NCI-H1694 treated with DMSO at 0.1 percent for 48 hours (cell line): ENCODE data around the gene CLEC2A.

Source experiments
- DNase-seq: peaks from one replicate; lab custom pipeline; 2025; lab: John Stamatoyannopoulos, UW

The CLEC2A gene

DNA sequence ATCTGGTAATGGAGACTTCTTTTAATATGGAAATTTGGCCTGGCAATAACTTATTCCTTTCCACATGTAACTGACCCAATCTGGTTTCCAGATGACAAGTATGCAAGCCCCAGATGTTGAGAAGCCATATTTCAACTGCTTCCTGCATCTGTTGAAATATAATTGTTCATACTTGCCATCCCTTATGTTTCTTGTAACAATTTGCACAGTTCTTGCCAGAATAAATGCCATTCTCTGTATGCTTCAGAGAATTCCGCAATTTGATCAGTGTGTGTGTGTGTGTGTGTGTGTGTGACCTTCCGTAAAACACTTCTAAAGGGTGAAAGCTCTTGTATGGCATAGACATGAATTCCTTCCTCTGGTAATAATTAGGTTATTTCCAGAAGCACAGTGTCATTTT lies 1.8 kb upstream of the CLEC2A start:
- DNase-seq, result no peak

DNA sequence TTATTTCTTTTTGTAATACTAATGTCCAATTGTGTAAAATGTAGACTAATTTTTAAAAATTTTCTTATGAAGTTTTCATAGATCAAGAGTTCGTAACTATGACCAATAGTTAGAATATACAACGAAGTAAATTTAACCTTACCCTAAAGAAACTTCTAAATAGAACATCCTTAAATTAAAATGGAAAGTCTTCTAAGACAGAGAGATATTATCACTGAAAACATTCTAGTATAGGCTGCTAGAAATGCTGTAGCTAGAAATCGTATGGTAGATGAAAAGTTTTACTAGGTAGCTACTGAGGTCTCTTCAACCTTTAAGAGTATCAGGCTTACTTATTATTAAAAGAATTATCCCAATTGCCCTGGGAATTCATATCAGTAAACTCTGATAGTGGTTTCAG lies 925 bp downstream of the CLEC2A start:
- no peak for DNase-seq

DNA sequence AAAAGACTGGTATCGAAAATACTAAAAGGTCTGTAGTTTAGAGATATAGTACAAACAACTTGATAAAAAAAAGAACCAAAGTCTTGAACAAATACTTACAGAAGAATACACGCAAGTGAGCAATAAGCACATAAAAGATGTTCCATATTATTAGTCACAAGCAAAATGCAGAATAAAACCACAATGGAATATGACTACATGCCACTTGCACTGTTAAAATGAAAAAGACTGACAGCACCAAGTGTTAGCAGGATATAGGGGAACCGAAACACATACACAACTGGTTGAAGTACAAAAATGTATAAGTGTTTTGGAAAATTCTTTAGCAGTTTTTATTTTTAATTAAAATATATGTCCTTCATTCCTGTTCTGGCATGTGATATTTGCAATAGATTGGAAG lies 3.6 kb downstream of the CLEC2A start:
- DNase-seq, result no peak

DNA sequence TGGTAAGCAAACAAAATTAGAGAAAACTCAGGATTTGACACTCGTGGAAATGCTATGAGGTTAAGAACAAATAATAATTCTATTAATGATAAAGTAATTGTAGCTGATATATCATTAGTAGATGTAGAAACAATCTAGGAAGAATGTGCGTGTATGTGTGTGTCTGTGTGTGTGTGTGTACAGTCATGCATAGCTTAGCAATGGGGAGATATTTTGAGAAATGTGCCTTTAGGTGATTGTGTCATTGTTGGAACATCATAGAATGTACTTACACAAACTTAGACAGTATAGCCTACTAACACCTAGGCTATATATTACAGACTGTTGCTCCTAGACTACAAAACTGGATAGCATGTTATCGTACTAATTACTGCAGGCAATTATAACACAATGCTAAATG lies 5.3 kb downstream of the CLEC2A start:
- no peak for DNase-seq

DNA sequence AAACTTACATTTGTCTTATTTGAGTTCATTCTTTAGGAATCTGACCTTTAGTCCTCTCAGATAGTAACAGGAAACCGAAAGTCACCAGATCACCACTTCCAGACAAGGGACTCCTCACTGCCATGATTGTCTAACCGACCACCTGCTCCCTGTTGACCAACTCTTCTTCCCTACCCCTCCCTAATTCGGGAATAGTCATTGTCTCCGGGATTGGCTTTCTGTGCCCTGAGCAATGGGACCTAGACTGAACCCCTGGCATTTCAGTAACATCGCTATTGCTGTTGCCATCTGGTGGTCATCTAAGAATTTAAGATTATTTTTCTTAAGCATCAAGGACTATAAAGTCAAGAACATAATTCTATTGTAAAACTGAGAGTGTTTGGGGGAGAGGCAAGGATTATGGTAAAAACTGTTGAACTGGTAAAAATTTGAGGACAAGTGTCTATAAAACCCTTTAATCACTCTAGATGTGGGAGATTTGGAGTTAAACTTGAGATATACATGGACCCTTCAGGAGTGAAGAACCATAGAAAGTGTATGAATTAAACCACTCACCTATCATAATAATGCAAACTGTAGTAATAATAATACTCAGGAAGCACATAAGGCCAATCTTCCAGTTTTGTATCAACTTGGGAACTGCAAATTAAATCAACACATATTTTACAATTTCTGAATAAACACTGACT lies 6.3 kb downstream of the CLEC2A start:
- DNase-seq, result no peak

DNA sequence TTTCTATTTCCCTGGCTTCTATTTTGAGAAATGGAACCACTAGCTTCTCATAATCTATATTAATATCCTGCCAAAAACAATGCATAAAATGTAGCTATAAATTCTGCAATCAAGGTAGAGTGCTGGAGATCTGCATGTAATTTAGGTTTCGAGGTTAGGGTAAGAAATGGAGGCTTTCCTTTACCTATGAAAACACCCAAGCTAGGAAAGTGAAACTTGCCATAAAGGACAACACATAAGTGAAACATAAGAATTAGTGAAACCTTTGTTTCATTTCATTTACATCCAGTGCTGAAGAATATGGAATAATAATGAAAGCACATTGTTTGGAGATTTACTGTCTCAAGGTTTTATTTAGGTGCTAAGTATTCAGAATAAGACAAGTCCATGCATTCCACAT lies 9.7 kb downstream of the CLEC2A start:
- no peak for DNase-seq

DNA sequence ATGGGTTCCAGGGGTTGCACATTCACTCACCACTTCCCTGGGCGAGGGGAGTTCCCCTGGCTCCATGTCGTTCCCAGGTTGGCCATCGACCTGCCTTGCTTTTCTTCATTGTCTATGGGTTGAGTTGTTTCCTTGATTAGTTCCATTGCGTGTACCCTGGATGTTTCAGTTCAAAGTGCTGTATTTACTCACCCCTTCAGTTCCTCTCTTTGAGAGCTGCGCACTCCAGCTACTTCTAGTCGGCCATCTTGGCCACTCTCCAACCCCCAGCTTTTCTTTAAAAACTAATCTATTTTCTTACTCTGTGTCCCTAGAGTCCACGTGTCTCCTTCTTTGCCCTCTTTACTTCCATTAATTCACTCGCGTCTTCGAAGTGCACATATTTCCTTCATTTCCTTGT lies 11.7 kb downstream of the CLEC2A start:
- DNase-seq, result no peak

DNA sequence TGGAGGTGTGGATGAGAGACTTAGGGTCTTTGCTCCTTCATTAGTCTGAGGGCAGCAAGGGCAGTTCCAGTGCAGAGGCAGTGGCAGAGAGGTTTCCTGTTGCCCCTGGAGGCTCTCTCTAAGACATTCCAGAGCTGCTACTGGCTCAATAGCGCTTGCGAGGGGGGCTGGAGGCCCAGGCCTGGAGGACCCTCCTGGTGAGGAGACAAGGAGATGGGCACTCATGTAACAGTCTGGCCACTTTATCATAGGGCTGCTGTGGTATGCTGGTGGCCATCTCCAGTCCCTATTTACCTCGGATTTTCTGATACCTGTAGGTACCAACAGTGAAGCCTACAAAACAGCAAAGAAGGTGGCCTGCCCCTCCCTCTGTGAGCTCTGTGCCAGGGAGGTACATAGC lies 12.7 kb downstream of the CLEC2A start:
- DNase-seq, result no peak

DNA sequence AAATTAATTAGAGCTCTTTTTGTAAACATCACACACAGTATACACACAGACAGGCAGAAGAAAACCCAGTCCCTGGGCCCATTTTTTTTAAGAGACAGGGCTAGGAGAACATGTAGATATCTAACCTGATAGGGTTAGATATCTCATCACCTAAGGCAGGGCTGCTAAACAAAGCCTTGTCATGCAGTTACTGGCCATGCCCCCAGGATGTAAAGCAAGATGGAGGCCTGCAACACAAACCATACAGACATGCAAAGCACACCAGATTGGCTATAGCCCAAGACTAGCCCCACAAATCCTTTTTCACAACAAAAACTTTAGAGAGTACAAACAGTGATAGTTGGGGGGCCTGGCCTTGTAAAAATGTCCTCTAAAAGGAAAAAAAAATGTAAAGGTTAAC lies 20.5 kb downstream of the CLEC2A start:
- DNase-seq, result no peak

DNA sequence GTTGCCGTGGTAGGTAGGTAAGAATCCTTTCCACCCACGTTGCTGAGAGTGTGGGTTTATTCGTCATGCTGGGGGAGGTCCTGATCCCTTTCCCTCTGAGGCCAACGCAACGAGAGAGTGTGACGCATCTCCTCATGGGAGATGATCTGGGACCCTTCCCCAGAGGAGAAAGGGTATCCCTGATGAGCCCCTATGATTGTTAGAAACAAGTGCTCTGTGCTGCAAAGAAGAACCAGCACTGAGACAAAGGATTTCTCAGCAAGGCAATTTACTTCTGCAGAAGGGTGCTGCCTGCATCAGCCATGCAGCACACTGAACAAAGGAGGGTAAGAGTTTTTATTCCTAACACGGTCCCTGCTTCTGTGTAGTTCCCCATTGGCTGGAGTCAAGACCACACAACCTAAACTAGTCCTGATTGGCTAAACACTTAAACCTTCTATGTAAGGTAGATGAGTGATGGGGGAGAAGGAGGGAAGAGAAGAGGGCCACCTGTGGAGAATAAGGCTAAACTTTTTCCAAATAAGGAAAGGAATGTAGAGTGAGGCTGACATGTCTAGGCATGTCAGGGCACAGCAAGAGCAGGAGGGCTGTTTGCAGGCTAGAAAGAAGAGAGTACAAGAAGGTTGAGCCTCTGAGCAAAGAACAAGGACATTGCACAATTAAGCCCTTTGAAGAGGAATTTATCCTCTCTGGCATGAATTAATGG lies 21.3 kb downstream of the CLEC2A start:
- DNase-seq, result no peak

DNA sequence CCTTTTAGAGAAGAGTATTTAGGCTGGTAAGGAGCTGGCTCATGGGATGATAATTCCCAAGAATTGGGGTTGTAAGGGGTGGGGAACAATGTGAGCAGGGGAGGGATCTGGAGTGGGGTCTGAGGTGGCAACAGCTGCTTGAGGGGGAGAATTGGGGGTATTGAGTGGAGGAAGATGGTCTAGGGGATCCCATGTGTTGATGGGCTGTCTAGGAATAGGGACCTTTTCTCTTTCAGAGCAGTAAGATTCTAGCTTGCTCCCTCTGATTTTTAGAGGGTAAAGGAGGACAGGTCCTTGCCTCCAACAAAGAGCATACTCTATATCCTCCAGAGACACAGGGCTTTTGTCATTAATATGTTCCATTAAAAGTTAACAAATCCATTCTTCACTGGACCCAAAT lies 22.4 kb downstream of the CLEC2A start:
- DNase-seq, result no peak

DNA sequence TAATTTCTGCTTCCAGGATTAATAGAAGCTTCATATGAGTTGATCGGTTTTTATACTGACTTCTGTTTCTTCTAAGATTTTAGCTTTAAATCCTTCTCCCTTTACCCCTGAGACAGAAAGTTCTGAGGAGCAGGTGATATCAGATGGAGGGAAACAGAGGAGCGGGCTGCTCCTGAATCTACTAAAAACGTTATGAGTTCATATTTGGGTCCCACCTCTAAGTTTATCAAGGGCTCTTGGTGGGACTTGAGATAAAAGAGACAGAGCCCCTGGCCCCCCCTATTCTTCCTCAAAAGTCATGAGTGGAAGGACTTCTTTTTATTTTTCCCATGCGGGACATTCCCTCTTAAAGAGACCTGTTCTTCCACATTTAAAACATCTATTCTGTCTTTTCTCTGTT lies 23.8 kb downstream of the CLEC2A start:
- DNase-seq, result no peak

DNA sequence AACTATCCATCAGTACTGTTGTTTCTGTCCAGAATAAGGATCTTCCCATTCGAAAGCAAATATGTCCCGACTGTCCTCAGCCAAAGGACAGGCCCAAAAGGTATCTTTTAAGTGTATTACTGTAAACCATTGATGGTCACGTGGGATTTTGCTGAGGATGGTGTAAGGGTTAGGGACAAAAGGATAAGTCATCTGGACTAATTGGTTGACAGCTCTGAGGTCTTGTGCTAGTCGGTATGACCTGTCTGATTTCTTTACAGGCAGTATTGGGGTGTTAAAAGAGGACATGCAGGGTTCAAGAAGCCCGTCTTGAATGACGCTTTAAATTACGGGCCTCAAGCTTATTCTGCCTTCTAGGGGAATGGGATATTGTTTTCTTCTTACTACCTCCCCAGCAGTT lies 24.4 kb downstream of the CLEC2A start:
- no peak for DNase-seq

DNA sequence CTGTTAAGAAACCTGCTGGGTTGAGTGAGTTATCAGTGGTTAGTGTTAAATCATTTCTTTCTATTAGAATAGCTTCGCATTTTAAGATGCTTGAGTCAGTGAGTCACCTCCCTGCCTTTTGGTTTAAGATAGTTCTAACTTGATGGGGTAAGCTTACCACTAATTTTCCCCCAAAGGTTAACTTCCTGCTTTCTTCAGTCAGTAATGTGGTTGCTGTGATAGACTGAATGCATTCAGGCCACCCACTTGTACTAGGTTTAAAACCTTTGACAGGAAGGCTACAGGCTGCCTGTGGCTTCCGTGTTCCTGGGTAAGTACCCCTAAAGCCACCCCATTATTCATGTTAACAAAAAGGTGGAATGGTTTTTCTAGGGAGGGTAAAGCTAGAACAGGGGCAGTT lies 25.3 kb downstream of the CLEC2A start:
- no peak for DNase-seq

DNA sequence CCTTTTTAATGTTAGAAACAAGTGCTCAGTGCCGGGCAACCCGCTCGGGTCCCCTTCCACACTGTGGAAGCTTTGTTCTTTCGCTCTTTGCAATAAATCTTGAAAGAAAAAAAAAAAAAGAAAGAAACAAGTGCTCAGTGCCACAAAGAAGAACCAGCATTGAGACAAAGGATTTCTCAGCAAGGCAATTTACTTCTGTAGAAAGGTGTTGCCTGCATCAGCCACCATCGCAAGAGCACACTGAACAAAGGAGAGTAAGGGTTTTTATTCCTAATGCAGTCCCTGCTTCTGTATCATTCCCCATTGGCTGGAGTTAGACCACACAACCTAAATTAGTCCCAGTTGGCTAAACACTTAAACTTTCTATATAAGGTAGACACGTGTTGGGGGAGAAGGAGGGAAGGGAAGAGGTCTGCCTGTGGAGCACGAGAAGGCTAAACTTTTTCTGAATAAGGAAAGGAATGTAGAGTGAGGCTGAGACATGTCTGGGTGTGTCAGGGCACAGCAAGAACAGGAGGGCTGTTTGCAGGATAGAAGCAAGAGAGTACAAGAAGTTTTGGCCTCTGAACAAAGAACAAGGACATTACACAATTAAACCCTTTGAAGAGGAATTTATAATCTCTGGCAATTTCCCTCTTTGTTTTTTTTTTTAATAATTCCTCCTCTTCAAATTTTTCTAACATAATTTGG lies 29.5 kb downstream of the CLEC2A start:
- no peak for DNase-seq

DNA sequence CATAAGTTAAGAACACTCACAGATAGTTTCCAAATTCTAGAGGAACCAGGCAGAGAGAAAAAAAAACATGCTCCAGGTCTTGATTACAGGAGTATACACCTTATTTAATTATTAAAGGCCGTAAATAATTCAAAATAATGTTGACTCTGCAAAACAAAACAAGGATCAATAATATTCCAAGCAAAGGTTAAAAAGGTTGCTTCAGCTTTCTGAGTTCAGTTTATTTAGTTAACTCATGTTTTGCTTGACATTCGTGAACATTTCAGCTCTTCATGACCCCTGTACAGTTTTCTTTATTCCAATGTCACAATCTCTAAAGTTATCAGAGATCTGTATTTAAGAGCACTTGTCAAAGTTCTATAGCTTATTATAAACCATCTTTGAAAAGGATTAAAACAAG lies 31.2 kb downstream of the CLEC2A start:
- DNase-seq, result no peak

DNA sequence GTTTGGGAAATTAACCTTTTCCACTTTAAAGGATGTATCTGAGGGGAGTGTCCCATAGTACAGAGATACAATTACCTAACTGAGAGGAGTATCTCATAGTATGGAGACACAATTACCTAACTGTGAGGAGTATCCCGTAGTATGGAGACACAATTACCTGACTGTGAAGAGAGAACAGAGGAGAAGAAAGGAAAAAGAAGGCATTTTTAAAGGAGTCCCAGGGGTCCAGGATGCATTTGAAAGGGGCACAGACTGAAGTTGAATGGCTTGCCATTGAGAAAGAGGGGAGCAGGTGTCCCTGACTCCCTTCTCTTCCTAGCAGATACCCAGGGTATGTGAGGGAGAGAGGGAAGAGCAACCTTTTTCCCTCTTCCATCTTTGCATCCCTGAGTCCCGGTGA lies 33.0 kb downstream of the CLEC2A start:
- no peak for DNase-seq

DNA sequence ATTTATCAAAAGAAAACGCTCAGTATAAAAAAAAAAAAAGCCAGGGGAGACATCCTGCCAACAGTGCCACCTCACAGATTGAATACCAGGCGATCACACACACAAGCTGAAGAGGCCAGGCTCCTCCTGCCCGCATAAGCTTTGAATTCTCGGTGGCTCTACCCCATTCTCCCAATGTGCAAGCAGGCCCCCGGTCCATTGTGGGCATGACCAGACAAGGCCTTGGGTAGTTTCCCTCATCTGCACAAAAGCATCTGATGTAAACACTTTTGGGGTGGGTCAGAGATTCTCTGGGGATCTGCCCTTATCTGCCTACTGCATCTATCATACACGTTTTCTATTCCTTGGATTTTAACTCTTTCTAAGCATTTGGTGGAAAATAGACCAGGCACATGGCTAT lies 34.6 kb downstream of the CLEC2A start:
- DNase-seq, result no peak

DNA sequence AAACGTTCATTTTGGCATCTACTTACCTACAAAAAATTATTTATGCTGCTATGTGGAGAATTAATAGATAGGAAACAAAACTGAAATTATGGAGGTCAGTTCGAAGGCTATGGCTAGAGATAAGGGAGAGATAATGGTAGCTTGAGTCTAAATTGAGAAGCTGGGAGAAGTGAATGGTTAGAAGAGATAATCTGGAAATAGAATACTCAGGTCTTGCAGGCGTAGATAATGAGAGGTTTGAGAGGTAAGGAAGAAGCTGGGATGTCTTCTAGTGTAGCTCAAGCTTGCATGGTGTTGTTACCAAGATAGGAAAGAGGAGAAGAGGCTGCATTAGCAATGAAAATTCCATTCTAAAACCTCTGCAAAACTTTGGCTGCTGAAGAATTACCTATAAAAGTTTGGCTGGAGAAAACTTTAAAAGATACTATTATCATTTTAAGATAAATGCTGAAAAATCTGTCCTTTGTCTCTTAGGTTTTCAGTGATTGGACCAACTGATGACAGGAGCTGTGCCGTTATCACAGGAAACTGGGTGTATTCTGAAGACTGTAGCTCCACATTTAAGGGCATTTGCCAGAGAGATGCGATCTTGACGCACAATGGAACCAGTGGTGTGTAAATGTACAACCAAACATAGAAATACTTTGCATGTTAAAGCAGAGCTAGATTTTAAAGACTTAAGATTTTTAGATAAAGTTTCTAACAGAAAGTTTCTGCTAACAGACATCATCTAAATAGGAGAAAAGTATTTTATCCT lies 36.8 kb downstream of the CLEC2A start:
- DNase-seq, result no peak

DNA sequence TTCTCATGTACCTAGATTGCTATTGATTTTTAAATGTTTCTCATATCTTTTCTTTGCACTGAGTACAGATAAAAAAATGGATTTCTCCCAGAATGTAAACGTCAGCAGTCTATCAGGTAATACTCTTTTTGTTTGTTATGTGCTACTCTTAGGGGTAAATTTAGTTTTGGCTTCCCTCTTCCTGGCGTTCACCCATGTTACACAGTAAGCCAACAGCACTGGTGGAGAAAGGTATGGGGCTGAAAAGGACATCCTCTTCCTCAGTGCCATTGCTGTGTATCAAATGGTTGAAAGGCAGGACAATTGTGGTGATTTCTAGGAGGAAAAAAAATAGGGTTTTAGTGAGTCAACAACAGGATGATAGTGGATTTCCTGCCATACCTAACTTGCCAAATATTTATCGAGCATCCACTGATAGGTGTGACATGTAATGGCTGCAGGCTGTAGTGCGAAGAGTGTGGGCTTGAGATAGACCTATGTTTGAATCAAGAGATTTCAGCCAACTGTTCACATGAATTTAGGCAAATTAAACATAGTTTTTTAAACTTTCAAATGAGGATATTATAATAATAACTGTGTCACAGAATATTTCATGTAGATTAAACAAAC lies 43.4 kb downstream of the CLEC2A start:
- DNase-seq, result no peak

DNA sequence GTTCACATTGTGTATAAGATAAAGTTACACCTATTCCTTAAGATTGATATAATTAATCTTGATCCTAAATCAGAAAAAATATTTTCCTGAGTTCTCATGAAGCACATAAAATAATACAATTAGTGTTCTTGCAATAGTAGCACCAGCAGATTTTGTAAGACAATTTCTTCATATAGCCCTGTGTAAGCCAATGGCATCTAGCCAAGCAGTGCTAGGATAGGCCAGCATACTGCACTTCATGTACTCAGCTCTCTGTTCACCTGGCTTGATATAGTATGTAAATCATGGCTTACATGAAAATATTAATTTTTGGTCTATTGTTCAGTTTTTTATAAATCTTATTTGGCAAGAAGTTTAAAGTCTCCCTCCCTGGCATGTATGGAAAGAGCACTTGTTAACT lies 49.0 kb downstream of the CLEC2A start:
- DNase-seq, result no peak

DNA sequence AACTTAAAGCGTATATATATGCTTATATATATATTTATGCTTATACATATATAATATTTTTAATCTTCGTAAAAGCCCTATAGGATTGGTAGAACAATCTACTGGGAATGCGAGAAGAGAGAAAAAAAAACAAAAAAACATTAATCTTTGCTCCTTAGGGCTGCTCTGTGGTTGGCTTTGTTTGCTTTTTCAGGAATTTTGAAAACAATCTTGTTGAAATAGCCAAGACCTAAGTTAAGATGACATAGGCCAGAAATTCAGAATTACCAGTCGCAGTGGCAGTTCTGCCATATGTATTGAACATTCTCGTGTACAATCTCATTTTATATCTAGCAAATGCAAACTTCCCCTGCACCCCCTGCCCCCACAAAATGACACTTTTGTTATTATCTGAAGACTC lies 50.2 kb downstream of the CLEC2A start:
- DNase-seq, result no peak
